HEK293T (cell line): Measurements from ENCODE around the gene BOD1L2.

ENCODE experiments used
- CTCF ChIA-PET: fragments of 350-600 bp; formaldehyde crosslinking; extraction: SDS; loops from one replicate; lab custom pipeline; 2021; ENCODE audit warnings: antibody characterized with exemption, inconsistent platforms; lab: Yijun Ruan, JAX
- POLR2A ChIA-PET: fragments of 350-600 bp; formaldehyde crosslinking; extraction: SDS; loops from one replicate; lab custom pipeline; 2020; ENCODE audit warnings: antibody characterized with exemption, inconsistent platforms; lab: Yijun Ruan, JAX
- DNase-seq: peaks from one replicate; pipeline ENCODE4 v3.0.0; 2012; ENCODE audit warnings: mixed read lengths; ENCODE audit errors: extremely low spot score
- ARNT ChIP-seq: fragments of 450-650 bp; IDR thresholded peaks from 2 replicates; pipeline ENCODE4 v1.6.1; 2017; ENCODE audit warnings: mild to moderate bottlenecking
- BHLHE40 ChIP-seq: fragments of 450-650 bp; IDR thresholded peaks from 2 replicates; pipeline ENCODE4 v1.6.1; 2016; ENCODE audit warnings: mild to moderate bottlenecking, moderate library complexity, borderline replicate concordance
- CTBP1 ChIP-seq: fragments of 450-650 bp; IDR thresholded peaks from 2 replicates; pipeline ENCODE4 v1.6.1; 2016; ENCODE audit warnings: borderline replicate concordance
- ELF4 ChIP-seq: fragments of 450-650 bp; IDR thresholded peaks from 2 replicates; pipeline ENCODE4 v1.6.1; 2017; ENCODE audit warnings: antibody characterized with exemption
- FOXA1 ChIP-seq: fragments of 450-650 bp; IDR thresholded peaks from 2 replicates; pipeline ENCODE4 v1.6.1; 2016; ENCODE audit warnings: mild to moderate bottlenecking
- FOXK2 ChIP-seq: fragments of 450-650 bp; IDR thresholded peaks from 2 replicates; pipeline ENCODE4 v1.6.1; 2016; ENCODE audit warnings: mild to moderate bottlenecking
- FOXM1 ChIP-seq: fragments of 450-650 bp; IDR thresholded peaks from 2 replicates; pipeline ENCODE4 v1.6.1; 2017; ENCODE audit warnings: mild to moderate bottlenecking, borderline replicate concordance
- HDGF ChIP-seq: fragments of 450-650 bp; IDR thresholded peaks from 2 replicates; pipeline ENCODE4 v1.6.1; 2017; ENCODE audit warnings: antibody characterized with exemption, borderline replicate concordance
- L3MBTL2 ChIP-seq: fragments of 450-650 bp; conservative IDR thresholded peaks from 2 replicates; pipeline ENCODE4 v1.6.1; 2016; ENCODE audit warnings: mild to moderate bottlenecking
- LEF1 ChIP-seq: fragments of 450-650 bp; IDR thresholded peaks from 2 replicates; pipeline ENCODE4 v1.6.1; 2017; ENCODE audit warnings: mild to moderate bottlenecking, borderline replicate concordance
- NFRKB ChIP-seq: fragments of 450-650 bp; IDR thresholded peaks from 2 replicates; pipeline ENCODE4 v1.6.1; 2016; ENCODE audit warnings: mild to moderate bottlenecking, moderate library complexity
- SP1 ChIP-seq: fragments of 450-650 bp; IDR thresholded peaks from 2 replicates; pipeline ENCODE4 v1.6.1; 2017
- SUZ12 ChIP-seq: fragments of 450-650 bp; IDR thresholded peaks from 2 replicates; pipeline ENCODE4 v1.6.1; 2016; ENCODE audit warnings: mild to moderate bottlenecking
- TARDBP ChIP-seq: fragments of 450-650 bp; IDR thresholded peaks from 2 replicates; pipeline ENCODE4 v1.6.1; 2016
- ZNF384 ChIP-seq: fragments of 450-650 bp; IDR thresholded peaks from 2 replicates; pipeline ENCODE4 v1.6.1; 2016
- TF ChIP-seq, protein P1 (sequence below): fragments of 450-650 bp; IDR thresholded peaks from 2 replicates; pipeline ENCODE4 v1.6.1; 2016

BOD1L2 gene

DNA sequence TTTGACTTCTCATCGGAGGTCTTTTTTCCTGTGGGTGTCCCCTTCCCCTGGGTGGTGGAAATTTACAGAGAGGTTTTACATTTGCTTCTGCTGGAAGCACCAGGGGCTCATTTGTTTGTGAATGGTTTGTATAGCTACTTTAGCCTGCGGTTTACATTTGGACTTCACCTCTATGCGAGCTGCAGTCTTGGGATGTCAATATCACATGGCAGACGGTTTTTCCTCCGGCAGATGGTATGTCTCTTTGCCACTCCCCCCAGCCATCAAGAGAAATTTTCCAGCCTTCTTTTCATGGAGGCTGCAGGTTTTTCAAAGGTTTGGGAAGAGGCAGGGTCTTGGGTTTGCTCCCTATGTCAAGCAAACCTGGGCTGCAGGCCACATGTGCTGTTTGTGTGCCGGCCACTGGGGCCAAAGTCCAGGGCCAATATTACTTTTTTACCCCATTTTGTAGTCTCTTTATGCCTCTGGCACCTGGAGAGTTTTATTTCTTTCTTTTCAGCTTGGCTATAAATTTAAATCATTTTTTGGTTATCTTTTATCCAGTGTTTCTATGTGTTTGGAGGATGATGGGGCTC lies 23.9 kb upstream of the BOD1L2 start:
- no peak for DNase-seq
- ChIA-PET POLR2A (no interaction called here), CTCF (no interaction called here)
- TF ChIP-seq NFRKB (no peak), HDGF (no peak), FOXA1 (no peak), FOXK2 (no peak), LEF1 (no peak), FOXM1 (no peak), SUZ12 (no peak), CTBP1 (no peak), SP1 (no peak), ELF4 (no peak), BHLHE40 (no peak)
- TF ChIP-seq, protein P1, sequence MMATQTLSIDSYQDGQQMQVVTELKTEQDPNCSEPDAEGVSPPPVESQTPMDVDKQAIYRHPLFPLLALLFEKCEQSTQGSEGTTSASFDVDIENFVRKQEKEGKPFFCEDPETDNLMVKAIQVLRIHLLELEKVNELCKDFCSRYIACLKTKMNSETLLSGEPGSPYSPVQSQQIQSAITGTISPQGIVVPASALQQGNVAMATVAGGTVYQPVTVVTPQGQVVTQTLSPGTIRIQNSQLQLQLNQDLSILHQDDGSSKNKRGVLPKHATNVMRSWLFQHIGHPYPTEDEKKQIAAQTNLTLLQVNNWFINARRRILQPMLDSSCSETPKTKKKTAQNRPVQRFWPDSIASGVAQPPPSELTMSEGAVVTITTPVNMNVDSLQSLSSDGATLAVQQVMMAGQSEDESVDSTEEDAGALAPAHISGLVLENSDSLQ: no peak

DNA sequence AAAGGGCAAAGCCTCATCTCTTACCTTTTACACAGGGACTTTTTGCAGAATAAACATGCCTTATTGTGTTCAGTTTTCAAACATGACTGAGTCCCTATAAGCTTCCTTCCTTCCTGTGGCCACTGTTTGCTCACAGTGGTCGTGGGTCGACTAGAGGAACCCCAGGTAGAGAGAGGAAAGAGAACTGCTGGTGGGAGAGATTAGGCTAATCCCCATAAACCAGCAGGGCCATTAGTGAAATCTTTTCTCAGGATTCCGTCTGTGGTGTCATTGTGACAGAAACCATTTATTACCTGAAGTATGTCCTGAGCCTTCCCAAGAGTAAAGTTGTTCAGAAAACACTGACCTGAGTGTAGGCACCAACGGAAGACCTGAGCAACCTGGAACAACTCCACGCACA lies 21.3 kb upstream of the BOD1L2 start:
- ChIA-PET CTCF (no interaction called here), POLR2A (no interaction called here)
- TF ChIP-seq FOXK2 (no peak), SUZ12 (no peak), ZNF384 (no peak), CTBP1 (no peak), BHLHE40 (no peak), SP1 (no peak), FOXA1 (no peak), L3MBTL2 (no peak), TARDBP (no peak), HDGF (no peak), ELF4 (no peak), LEF1 (no peak), ARNT (no peak), FOXM1 (no peak)
- TF ChIP-seq, protein P1: no peak
- DNase-seq: no peak

DNA sequence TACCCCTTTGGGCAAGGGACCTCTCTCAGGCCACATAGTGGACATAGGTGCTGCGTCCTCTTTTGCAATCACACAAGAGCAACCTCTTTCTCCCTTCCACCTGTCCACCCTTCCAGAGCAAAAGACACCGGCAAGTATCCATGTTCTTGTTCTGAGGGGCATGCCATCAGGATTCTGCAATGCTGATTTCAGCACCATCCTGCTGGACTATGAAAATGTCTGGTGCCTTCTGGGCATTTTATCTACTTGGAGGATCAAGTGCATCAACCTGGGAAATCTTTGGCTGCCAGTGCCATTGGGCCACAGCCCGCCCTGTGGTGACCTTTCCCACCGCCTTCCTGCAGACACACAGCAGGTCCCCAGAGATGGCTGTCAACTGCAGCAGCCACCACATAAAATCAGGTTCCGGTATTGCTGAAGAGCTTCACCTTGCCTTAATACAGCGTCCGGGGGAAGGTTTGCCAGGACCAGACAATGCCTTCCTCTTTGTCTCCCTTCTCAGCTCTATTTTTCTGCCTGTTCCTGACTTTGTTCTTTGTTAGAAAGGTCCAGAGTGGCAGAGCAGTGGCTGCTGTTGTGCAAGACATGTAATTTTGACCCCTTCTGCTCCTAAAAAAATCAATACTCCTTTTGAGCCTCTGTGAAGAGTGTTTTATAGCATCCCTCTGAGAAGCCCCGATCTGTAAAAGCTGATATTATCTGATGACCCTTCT lies 18.5 kb upstream of the BOD1L2 start:
- POLR2A ChIA-PET: no interaction called here
- DNase-seq: no peak
- TF ChIP-seq ZNF384: no peak
- TF ChIP-seq SP1: no peak
- TF ChIP-seq HDGF: no peak
- TF ChIP-seq L3MBTL2: no peak
- no peak for TF ChIP-seq FOXM1
- TF ChIP-seq NFRKB: no peak
- no peak for TF ChIP-seq ARNT
- TF ChIP-seq TARDBP: no peak
- TF ChIP-seq BHLHE40: no peak
- TF ChIP-seq FOXA1: no peak
- TF ChIP-seq SUZ12: no peak
- TF ChIP-seq CTBP1: no peak
- TF ChIP-seq FOXK2: no peak
- TF ChIP-seq LEF1: no peak
- no peak for TF ChIP-seq ELF4
- CTCF ChIA-PET: no interaction called here

DNA sequence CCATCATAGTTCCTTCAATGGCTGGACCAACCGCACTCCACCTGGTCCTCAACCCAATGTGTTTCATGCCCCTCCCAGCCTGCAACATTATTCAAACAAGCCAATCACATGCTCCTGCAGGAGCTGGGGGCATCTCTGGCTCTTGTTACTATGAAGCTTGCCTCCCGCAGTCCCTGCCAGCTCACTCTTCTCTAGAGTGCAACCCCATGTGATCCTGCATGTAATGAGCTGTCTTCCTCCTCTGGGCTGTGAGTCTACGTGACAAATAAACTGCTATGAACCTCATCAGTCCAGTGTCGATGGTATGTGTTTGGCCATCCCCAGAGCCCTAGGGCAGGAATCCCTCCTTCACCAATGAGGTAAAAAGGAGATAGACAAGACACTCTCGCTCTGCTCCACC lies 15.8 kb upstream of the BOD1L2 start:
- ChIA-PET CTCF (no interaction called here), POLR2A (no interaction called here)
- TF ChIP-seq L3MBTL2 (no peak), ZNF384 (no peak), TARDBP (no peak), HDGF (no peak), LEF1 (no peak), ELF4 (no peak), BHLHE40 (no peak), FOXK2 (no peak), CTBP1 (no peak), FOXA1 (no peak), ARNT (no peak), FOXM1 (no peak)
- TF ChIP-seq, protein P1: no peak
- no peak for DNase-seq

DNA sequence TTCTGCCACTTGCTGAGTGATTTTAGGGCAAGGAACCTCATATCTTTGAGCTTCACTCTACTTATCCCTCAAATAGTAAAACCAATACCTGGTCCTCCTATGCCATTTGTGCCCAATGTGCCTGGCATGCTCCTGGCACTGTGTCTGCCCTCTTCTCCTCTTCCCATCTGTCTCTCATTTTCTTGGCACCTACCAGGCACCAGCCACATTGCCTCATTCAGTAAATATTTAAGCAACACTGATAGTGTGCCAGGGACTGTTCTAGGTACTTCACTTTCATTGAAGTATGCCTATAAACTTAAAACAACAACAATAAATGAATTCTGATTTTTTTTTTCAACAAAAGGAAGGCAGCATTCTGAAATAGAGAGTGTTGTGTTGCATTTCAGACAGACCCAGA lies 15.1 kb upstream of the BOD1L2 start:
- no peak for DNase-seq
- POLR2A ChIA-PET: no interaction called here
- no peak for TF ChIP-seq TARDBP
- TF ChIP-seq FOXM1: no peak
- TF ChIP-seq BHLHE40: no peak
- TF ChIP-seq, protein P1: no peak
- TF ChIP-seq LEF1: no peak
- TF ChIP-seq FOXK2: no peak
- no peak for TF ChIP-seq CTBP1
- no peak for TF ChIP-seq FOXA1
- no peak for TF ChIP-seq ARNT
- TF ChIP-seq NFRKB: no peak
- CTCF ChIA-PET: no interaction called here
